CD4-positive, alpha-beta T cell (primary cell): Measurements from ENCODE around the gene TAS1R3. TPM values are rescaled to one million over a fixed set of nuclear protein-coding genes. Genes with fewer than 3 reads are reported as not detected.

Source experiments
- ATAC-seq: fragments of 200-7000 bp; cut with Tn5 transposase; one replicate; pipeline ENCODE4 v1.10.0; 2022; ENCODE audit warnings: mild to moderate bottlenecking; ENCODE audit not compliant: poor library complexity
- CTCF ChIA-PET: fragments of 350-600 bp; sonication (Branson Sonifier 250); formaldehyde crosslinking; loops from one replicate; lab custom pipeline; 2021; ENCODE audit warnings: antibody characterized with exemption, inconsistent platforms; lab: Charles Lee
- POLR2A ChIA-PET: fragments of 350-600 bp; sonication (Branson Sonifier 250); formaldehyde crosslinking; loops from one replicate; lab custom pipeline; 2021; ENCODE audit warnings: antibody characterized with exemption, inconsistent platforms; lab: Charles Lee
- DNase-seq, 14 experiments: peaks; one replicate each; pipeline ENCODE4 v3.0.0-alpha.2; 2013 to 2020; ENCODE audit warnings: mixed read lengths in 2 of 14
- H3K27ac ChIP-seq, 2 donors: one replicate each; pipeline versions ENCODE4 v1.5.1 to v1.7.0; 2013; ENCODE audit warnings: low read length in 2 of 2, low read depth in 1 of 2, mild to moderate bottlenecking in 1 of 2
- H3K27me3 ChIP-seq, 2 experiments: 1 replicate in 1 of 2; 2 replicates in 1 of 2; pipeline versions ENCODE4 v1.6.1 to v1.7.0; 2013; ENCODE audit warnings: low read length in 2 of 2, control low read depth in 1 of 2, mild to moderate bottlenecking in 1 of 2, moderate library complexity in 1 of 2; ENCODE audit not compliant: insufficient read depth in 2 of 2, control insufficient read depth in 1 of 2
- H3K36me3 ChIP-seq: one replicate; pipeline ENCODE4 v1.6.1; 2013; ENCODE audit warnings: low read length, control low read depth; ENCODE audit not compliant: insufficient read depth
- H3K4me1 ChIP-seq: one replicate; pipeline ENCODE4 v1.6.1; 2013; ENCODE audit warnings: low read length, control low read depth; ENCODE audit not compliant: insufficient read depth
- H3K4me3 ChIP-seq: one replicate; pipeline ENCODE4 v1.5.1; 2013; ENCODE audit warnings: mild to moderate bottlenecking, low read length, moderate library complexity
- H3K9me3 ChIP-seq, 2 experiments: 1 replicate in 1 of 2; 2 replicates in 1 of 2; pipeline versions ENCODE4 v1.6.1 to v1.7.0; 2013; ENCODE audit warnings: low read length in 2 of 2, mild to moderate bottlenecking in 2 of 2, control low read depth in 1 of 2, moderate library complexity in 1 of 2; ENCODE audit not compliant: control insufficient read depth in 1 of 2, insufficient read depth in 1 of 2
- H3K27ac Mint-ChIP-seq: one replicate; pipeline ENCODE4 v1.8.0; 2020; ENCODE audit warnings: mixed read lengths
- H3K27me3 Mint-ChIP-seq: one replicate; pipeline ENCODE4 v1.8.0; 2021; ENCODE audit warnings: mixed read lengths
- H3K36me3 Mint-ChIP-seq: one replicate; pipeline ENCODE4 v1.8.0; 2021; ENCODE audit warnings: low read depth, mixed read lengths
- H3K4me1 Mint-ChIP-seq: one replicate; pipeline ENCODE4 v1.8.0; 2021; ENCODE audit warnings: low read depth, mixed read lengths
- H3K4me3 Mint-ChIP-seq: one replicate; pipeline ENCODE4 v1.8.0; 2020; ENCODE audit warnings: mild to moderate bottlenecking, mixed read lengths
- H3K9me3 Mint-ChIP-seq: one replicate; pipeline ENCODE4 v1.8.0; 2020; ENCODE audit warnings: mixed read lengths
- intact Hi-C, 2 experiments: fragments of 100-400 bp; cut with DNase I in 1 of 2; cut with micrococcal nuclease in 1 of 2; formaldehyde crosslinking; loops; one replicate each; pipeline versions ENCODE4 v1.15.1 to v1.9.0; 2023 to 2025; cut with DNase I, micrococcal nuclease
- total RNA-seq, 174 experiments: library from RNA in 2 of 174; stranded (reverse) in 2 of 174; gene quantifications; one replicate each; pipeline ENCODE4 v1.2.3 and lab custom pipeline; 2021 to 2026
- TF ChIP-seq, protein P1 (sequence below): fragments of 200-600 bp; IDR thresholded peaks from one replicate; pipeline ENCODE4 v1.8.0; 2022; ENCODE audit warnings: antibody characterized with exemption, mild to moderate bottlenecking

TAS1R3 gene
- total RNA-seq, 2 experiments from 2014 or later, result 3.3 to 3.4 TPM

DNA sequence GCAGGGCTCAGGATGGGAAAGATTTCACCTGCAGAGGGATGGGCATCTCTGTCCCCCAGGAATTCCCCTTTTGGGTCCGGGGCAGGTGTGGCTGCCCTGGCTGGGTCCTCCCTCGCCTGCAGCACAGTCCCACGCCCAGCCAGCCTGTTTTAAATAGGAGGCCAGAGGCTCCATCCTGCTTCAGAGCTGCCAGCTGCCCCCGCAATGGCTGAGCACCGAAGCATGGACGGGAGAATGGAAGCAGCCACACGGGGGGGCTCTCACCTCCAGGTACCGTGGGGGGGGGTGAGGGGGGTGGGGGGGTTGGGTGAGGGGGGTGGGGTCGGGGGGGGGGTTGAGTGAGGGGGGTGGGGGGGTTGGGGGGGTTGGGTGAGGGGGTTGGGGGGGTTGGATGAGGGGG, 47.3 kb upstream of the TAS1R3 start:
- H3K9me3 ChIP-seq, result peaks cover 0 to 3% of the 10 kb centered on the region in 2 experiments
- no peak for DNase-seq
- Mint-ChIP-seq H3K9me3 (no peaks in the 10 kb centered on the region), H3K36me3 (no peaks in the 10 kb centered on the region), H3K4me1 (no peaks in the 10 kb centered on the region), H3K27me3 (no peaks in the 10 kb centered on the region), H3K4me3 (no peak overlapping the region), H3K27ac (no peak overlapping the region)
- no peaks in the 10 kb centered on the region for H3K36me3 ChIP-seq
- intact Hi-C loops, result no loop called here
- no peaks in the 10 kb centered on the region for H3K4me1 ChIP-seq
- POLR2A ChIA-PET, result interaction anchor here (0.6 kb wide), 1 partner anchor 105 kb away, joined by 3 read pairs; no protein-coding TSS in a partner anchor
- no peak for ATAC-seq
- CTCF ChIA-PET, result no interaction called here
- H3K4me3 ChIP-seq, result no peak overlapping the region
- no peaks in the 10 kb centered on the region for H3K27me3 ChIP-seq
- no peak overlapping the region for H3K27ac ChIP-seq
- TF ChIP-seq, protein P1, sequence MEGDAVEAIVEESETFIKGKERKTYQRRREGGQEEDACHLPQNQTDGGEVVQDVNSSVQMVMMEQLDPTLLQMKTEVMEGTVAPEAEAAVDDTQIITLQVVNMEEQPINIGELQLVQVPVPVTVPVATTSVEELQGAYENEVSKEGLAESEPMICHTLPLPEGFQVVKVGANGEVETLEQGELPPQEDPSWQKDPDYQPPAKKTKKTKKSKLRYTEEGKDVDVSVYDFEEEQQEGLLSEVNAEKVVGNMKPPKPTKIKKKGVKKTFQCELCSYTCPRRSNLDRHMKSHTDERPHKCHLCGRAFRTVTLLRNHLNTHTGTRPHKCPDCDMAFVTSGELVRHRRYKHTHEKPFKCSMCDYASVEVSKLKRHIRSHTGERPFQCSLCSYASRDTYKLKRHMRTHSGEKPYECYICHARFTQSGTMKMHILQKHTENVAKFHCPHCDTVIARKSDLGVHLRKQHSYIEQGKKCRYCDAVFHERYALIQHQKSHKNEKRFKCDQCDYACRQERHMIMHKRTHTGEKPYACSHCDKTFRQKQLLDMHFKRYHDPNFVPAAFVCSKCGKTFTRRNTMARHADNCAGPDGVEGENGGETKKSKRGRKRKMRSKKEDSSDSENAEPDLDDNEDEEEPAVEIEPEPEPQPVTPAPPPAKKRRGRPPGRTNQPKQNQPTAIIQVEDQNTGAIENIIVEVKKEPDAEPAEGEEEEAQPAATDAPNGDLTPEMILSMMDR, result no peak

DNA sequence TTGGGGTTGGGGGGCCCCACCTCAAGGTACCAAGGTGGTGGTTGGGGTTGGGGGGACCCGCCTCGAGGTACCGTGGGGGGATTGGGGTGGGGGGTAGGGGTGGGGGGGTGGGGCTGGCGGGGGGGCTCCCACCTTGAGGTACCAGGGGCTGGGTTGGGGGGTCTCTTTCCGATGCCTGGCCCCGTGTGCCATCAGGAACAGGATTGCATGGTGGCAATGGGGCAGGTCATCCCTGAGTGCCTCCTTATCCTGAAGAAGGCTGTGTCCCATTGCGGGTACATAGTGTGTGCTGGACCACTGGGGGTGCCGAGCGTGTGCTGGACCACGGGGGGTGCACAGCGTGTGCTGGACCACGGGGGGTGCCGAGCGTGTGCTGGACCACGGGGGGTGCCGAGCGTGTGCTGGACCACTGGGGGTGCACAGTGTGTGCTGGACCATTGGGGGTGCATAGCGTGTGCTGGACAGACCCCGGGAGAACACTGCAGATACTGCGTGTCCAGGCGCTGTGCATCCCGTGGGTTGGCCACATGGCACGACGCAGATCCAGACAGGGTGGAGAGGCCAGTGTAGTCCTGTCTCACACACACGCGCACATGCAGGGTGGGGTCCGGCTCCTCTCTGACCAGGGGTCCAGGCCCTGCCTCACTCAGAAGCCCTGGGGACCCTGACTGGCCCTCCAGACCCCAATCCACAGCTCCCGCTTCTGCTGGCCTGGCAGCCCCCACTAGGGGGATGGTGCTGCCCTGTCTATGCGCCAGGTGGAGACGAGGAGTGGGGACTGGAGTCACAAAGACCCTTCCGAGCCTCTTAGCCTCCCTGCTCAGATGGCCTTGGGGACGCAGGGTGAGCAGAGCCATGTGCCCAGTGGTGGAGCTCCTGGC, 46.6 kb upstream of the TAS1R3 start:
- H3K4me1 ChIP-seq, result no peaks in the 10 kb centered on the region
- DNase-seq (peak in 1 of 14 experiments; percentile 25), ATAC-seq (no peak)
- H3K27me3 ChIP-seq, result no peaks in the 10 kb centered on the region
- TF ChIP-seq, protein P1, result no peak
- intact Hi-C loops, result no loop called here
- Mint-ChIP-seq H3K27me3 (no peaks in the 10 kb centered on the region), H3K4me1 (no peaks in the 10 kb centered on the region), H3K4me3 (no peak overlapping the region), H3K36me3 (no peaks in the 10 kb centered on the region), H3K9me3 (no peaks in the 10 kb centered on the region), H3K27ac (no peak overlapping the region)
- POLR2A ChIA-PET, result no interaction called here
- H3K36me3 ChIP-seq, result no peaks in the 10 kb centered on the region
- CTCF ChIA-PET, result no interaction called here
- peaks cover 0 to 3% of the 10 kb centered on the region in 2 experiments for H3K9me3 ChIP-seq
- H3K27ac ChIP-seq, result no peak overlapping the region
- no peak overlapping the region for H3K4me3 ChIP-seq

DNA sequence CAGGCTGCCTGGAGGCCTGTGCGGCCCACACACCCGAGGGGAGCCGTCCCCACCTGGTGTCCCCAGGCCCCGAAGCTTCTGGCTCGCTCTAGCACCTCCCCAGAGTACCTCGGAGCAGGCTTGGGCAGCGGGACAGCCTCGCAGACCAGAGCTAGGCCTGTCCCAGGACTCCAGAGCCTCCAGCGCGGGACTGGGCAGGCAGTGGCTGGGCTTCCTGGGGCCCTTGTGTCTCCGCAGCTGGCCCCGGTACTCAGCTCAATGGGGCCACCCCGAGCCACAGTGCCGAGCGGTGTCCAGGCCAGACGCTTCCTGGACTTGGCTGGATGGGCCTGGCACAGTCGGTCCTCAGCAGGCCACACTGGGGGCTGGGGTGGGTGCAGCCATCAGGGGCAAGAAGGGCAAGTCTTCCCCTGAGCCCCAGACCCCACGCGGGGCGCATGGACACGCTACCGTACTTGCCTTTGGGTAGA, 45.9 kb upstream of the TAS1R3 start:
- Histone ChIP-seq H3K36me3 (no peaks in the 10 kb centered on the region), H3K4me1 (peaks cover under 1% of the 10 kb centered on the region), H3K27ac (no peak overlapping the region), H3K4me3 (no peak overlapping the region), H3K9me3 (peaks cover 0 to 3% of the 10 kb centered on the region in 2 experiments), H3K27me3 (no peaks in the 10 kb centered on the region)
- no peak for DNase-seq
- POLR2A ChIA-PET, result no interaction called here
- no peak for ATAC-seq
- Mint-ChIP-seq H3K36me3 (no peaks in the 10 kb centered on the region), H3K9me3 (no peaks in the 10 kb centered on the region), H3K27me3 (no peaks in the 10 kb centered on the region), H3K27ac (no peak overlapping the region), H3K4me1 (no peaks in the 10 kb centered on the region), H3K4me3 (no peak overlapping the region)
- CTCF ChIA-PET, result no interaction called here
- intact Hi-C loops, result no loop called here
- TF ChIP-seq, protein P1, result no peak
